GM13977 (cell line): ENCODE measurements around the gene CDKN1A.

Experiments used
- DNase-seq: peaks from one replicate; pipeline ENCODE4 v3.0.0; 2012; ENCODE audit warnings: low spot score
- in situ Hi-C: fragments of 300-500 bp; cut with MboI; formaldehyde crosslinking; loops from one replicate; pipeline ENCODE4 v1.12.0; 2022; ENCODE audit warnings: low sequenced_read_pairs, low pct_unique_long_range_greater_than_20kb, mixed read lengths, inconsistent platforms; ENCODE audit not compliant: unreplicated experiment
- TF ChIP-seq, protein P1 (sequence below): IDR thresholded peaks from 2 replicates; pipeline ENCODE4 v1.5.1; 2012; ENCODE audit warnings: mild to moderate bottlenecking, control low read depth; ENCODE audit not compliant: insufficient read depth; ENCODE audit errors: extremely low read depth, missing control alignments

The CDKN1A gene

DNA sequence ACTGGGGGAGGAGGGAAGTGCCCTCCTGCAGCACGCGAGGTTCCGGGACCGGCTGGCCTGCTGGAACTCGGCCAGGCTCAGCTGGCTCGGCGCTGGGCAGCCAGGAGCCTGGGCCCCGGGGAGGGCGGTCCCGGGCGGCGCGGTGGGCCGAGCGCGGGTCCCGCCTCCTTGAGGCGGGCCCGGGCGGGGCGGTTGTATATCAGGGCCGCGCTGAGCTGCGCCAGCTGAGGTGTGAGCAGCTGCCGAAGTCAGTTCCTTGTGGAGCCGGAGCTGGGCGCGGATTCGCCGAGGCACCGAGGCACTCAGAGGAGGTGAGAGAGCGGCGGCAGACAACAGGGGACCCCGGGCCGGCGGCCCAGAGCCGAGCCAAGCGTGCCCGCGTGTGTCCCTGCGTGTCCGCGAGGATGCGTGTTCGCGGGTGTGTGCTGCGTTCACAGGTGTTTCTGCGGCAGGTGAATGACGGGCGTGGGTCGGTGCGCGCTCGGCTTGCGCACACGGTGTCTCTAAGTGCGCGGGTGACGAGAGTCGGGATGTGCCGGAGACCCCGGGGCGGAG is at the start of gene CDKN1A:
CDKN1A (plus strand) TSS at position 227 of the 555 bp plus-strand sequence. CDS start 5,388 bp downstream, outside the sequence.
- TF ChIP-seq, protein P1, sequence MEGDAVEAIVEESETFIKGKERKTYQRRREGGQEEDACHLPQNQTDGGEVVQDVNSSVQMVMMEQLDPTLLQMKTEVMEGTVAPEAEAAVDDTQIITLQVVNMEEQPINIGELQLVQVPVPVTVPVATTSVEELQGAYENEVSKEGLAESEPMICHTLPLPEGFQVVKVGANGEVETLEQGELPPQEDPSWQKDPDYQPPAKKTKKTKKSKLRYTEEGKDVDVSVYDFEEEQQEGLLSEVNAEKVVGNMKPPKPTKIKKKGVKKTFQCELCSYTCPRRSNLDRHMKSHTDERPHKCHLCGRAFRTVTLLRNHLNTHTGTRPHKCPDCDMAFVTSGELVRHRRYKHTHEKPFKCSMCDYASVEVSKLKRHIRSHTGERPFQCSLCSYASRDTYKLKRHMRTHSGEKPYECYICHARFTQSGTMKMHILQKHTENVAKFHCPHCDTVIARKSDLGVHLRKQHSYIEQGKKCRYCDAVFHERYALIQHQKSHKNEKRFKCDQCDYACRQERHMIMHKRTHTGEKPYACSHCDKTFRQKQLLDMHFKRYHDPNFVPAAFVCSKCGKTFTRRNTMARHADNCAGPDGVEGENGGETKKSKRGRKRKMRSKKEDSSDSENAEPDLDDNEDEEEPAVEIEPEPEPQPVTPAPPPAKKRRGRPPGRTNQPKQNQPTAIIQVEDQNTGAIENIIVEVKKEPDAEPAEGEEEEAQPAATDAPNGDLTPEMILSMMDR: no peak

DNA sequence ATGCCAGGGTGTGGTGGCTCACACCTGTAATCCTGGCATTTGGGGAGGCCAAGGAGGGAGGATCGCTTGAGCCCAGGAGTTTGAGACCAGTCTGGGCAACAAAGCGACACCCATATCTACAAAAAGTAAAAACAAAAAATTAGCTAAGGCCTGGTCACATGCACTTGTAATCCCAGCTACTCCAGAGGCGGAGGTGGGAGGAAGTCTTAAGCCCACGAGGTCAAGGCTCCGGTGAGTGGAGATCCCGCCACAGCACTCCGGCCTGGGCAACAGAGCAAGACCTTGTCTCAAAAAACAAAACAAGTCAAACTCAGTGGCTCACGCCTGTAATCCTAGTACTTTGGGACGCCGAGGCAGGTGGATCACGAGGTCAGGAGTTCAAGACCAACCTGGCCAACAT is 48.7 kb upstream of the CDKN1A start:
- TF ChIP-seq, protein P1: no peak
- no peak for DNase-seq
- in situ Hi-C loops: no loop called here

More for the DNA sequence above, at the start of gene CDKN1A:
- peak; percentile 89 for DNase-seq
- in situ Hi-C loops: no loop called here

DNA sequence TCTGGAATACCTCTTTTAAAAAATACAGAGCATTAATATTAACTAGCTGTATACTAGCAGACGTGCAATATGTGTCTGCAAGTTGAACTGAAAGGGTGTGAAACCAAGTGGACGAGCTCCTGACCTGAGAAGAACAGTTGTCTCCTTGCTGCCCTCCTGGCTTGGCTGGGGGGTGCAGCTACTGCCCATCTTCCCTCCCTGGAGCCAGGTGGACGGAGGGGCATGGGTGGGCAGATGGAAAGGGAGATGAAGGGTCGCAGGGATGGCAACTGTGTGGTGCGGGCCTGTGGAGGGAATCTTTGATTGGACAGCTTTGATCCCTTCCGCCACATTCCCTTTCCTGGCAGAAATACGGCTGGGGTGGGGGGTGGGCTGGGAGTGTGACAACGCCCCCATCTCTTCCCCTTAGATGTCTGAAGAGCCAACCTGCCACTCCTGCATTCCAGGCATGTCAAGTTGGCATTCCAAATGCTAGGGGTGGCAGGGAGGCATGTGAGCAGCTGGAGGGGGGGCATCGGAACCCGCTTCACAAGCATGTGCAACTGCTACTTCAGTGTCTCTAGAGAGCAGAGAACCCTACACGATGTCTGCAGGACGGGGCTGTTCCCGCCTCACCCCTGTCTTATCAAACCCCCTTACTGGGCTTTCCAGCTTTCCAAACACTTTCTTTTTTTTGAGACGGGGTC is 47.0 kb upstream of the CDKN1A start:
- no peak for DNase-seq
- in situ Hi-C loops: no loop called here

DNA sequence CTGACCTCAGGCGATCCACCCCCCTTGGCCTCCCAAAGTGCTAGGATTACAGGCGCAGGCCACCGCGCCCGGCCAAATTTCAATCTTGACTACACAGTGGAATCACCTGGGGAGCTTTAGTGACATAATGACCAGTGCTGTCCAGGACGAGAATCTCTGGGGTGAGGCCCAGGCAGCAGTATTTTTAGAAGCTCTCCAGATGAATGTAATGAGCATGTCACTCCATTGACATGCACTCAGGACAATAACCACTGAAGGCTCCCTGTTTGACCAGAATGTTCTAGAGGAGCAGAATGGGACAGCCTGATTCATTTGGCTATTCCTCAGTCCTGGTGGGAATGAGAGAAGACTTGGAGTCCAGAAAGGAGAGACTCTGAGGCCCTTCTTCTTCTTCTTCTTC is 45.1 kb upstream of the CDKN1A start:
- in situ Hi-C loops: no loop called here
- TF ChIP-seq, protein P1: no peak
- no peak for DNase-seq

More for the DNA sequence above, 47.0 kb upstream of the CDKN1A start:
- TF ChIP-seq, protein P1: no peak

DNA sequence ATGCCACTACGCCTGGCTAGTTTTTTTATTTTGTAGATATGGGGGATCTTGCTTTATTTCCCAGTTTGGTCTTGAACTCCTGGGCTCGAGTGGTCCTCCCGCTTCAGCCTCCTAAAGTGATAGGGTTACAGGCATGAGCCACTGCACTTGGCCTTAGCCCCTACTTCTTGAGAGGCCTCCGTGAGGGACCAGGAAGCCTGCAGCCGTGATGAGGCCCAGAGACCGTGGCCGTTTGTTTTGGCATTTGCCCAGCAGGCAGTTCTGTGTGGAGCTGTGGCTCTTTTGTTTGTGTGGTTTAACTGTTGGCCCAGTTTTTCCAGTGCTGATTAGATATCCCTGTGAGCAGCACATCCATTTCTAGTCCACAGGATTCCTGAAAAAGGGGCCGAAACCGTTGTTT is 44.6 kb upstream of the CDKN1A start:
- TF ChIP-seq, protein P1: no peak
- DNase-seq: no peak
- in situ Hi-C loops: no loop called here

DNA sequence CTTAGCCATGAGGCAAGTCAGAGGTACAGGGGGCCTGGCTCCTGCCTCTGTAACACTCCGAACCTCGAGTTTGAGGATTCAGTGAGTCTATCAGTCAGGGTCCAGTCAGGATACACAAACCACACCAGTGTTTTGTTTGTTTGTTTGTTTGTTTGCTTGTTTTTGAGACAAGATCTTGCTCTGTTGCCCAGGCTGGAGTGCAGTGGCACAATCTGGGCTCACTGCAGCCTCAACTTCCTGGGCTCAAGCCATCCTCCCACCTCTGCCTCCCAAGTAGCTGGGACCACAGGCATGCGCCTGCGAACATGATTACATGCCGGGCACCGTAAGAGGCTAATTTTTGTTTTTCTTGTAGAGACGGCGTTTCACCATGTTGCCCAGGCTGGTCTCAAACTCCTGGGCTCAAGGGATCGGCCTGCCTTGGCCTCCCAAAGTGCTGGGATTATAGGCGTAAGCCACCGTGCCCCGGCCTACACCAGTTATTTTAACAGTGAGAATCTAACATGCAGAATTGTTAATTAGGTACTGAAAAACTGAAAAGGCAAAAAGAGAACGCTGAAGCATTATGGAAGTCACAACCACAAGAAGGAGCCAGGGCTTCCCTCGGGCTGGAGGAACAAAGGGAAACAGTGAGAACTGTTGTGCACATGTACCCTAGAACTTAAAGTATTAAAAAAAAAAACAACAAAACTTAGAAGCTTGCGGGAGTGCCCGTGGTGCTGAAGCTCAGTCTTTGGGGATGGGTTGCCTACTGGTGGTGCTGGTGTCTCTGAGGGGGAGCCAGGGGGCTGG is 44.0 kb upstream of the CDKN1A start:
- in situ Hi-C loops: no loop called here
- TF ChIP-seq, protein P1: no peak
- no peak for DNase-seq
